ENCODE data around the gene DNM1.

Gene DNM1

DNA sequence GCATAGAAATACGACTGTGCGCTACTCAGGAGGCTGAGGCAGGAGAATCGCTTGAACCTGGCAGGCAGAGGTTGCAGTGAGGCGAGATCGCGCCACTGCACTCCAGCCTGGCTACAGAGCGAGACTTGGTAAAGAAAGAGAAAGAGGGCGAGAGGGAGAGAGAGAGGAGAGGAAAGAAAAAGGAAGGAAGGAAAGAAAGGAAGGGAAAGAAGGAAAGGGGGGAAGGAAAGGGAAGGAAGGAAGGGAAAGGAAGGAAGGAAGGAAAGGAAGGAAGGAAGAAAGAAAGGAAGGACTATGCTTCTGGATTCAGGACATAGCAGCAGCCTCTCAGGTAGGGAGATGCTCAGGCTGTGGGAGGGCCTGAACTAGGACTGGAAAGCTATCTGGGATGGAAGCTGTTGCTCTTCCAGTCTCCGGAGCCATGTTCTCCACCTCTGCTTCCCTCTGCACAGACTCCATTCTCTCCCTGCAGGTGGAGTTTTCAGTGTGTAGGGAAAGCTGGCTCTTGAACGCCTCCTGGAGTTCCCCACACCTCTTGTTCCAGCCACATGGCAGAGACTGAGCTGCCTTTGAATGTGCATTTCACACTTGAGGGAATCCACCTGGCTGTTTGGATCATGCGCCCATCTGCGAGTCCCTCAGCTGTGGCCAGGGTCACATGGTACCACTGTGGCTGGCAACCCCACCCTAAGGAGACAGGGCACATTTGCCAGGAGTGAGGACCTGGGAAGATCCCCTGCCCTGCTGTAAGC, 82.0 kb downstream of the DNM1 start:
- no peak overlapping the region for H3K4me3 ChIP-seq (ENCODE audit: low read depth, low read length)
- DNase-seq (ENCODE audit: low read depth, low spot score): no peak
- in situ Hi-C loops (cut with HindIII; ENCODE audit: low sequenced_read_pairs): no loop called here
- no peak for TF ChIP-seq CTCF (IDR thresholded peaks at IDR 0.05; ENCODE audit: low read depth, low read length)

DNA sequence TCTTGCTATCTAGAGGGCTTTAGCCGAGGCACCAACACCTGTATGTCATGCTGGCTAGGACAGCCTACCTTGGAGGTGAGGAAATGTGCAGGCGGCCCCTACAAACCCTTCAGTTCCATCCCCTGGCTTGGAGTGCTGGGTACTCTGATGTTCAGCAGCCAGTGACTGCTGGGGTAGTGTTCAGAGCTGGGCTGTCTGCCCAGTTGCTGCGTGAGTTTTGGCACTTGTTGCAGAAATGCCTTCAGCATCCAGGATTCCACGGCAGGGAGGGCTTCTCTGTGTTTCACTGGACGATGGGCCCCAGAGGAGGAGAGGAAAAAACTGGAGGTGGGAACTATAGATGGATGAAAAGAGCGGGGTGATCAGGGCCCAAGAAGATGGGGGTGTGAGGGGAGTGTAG, 83.3 kb downstream of the DNM1 start:
- no peak overlapping the region for H3K4me3 ChIP-seq (ENCODE audit: low read depth, low read length)
- in situ Hi-C loops (cut with HindIII; ENCODE audit: low sequenced_read_pairs): no loop called here
- no peak for TF ChIP-seq CTCF (IDR thresholded peaks at IDR 0.05; ENCODE audit: low read depth, low read length)
- peak; percentile 66 for DNase-seq (ENCODE audit: low read depth, low spot score)

DNA sequence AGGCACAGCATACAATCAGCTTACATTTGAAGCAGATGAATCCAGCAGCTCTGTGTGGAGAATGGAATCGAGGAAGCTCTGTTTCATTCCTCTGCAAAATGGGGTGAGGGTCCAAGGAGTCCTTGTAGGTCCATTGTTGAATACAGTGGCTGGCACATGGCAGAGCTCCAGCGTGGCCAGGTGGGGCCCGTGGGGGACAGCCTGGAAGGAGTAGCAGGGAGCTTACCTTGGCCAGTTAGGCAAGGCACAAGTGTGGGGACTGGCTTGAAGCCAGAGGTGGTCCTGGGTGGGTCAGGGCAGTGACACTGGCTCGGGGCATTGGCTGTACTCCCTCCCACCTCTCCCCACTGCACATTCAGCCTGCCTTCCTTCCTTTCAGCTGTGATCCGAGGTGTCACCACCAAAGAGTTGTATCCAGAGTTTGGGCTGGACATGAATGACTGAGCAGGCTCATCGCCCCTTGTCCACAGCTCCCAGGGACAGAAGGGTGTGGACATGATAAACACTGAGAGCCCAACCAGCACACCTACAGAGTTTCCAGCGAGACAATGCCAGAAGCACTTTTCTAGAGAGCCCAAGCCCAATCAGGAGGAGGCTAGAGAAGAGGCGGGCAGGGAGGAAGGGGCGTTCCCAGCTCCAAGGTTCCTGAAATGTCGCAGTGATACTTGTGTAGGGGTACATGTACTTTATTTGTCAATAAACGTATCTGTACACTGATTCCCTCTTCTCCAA, 85.3 kb downstream of the DNM1 start:
- in situ Hi-C loops (cut with HindIII; ENCODE audit: low sequenced_read_pairs): no loop called here
- TF ChIP-seq CTCF (IDR thresholded peaks at IDR 0.05; ENCODE audit: low read depth, low read length): no peak
- no peak for DNase-seq (ENCODE audit: low read depth, low spot score)
- no peak overlapping the region for H3K4me3 ChIP-seq (ENCODE audit: low read depth, low read length)

- no peak for DNase-seq (ENCODE audit: low read depth, low spot score)
- in situ Hi-C loops (cut with HindIII; ENCODE audit: low sequenced_read_pairs): no loop called here
- TF ChIP-seq CTCF (IDR thresholded peaks at IDR 0.05; ENCODE audit: low read depth, low read length): no peak
- H3K4me3 ChIP-seq (ENCODE audit: low read depth, low read length): no peak overlapping the region
Measured at GRCh38 chr9:128292009-128292408, 88.8 kb downstream of the DNM1 start.

DNA sequence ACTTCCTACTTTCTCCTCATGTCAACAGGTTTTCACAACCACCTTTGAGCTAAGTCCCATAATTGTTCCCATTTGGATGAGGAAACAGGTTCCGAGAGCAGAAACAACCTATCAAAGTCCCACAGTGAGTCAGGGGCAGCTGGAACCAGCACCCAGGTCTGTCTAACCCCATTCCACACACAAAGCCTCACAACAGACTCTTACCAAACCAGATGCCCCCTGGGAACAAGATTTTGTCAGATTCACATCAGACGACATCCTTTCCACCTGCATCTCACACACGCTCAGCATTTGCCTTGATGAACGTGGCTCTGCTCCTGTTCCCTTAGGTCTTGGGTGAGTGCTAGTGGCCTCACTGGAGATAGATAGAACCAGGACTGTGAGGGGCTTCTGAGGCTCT, 89.9 kb downstream of the DNM1 start:
- DNase-seq (ENCODE audit: low read depth, low spot score): no peak
- no peak overlapping the region for H3K4me3 ChIP-seq (ENCODE audit: low read depth, low read length)
- no peak for TF ChIP-seq CTCF (IDR thresholded peaks at IDR 0.05; ENCODE audit: low read depth, low read length)
- in situ Hi-C loops (cut with HindIII; ENCODE audit: low sequenced_read_pairs): no loop called here

DNA sequence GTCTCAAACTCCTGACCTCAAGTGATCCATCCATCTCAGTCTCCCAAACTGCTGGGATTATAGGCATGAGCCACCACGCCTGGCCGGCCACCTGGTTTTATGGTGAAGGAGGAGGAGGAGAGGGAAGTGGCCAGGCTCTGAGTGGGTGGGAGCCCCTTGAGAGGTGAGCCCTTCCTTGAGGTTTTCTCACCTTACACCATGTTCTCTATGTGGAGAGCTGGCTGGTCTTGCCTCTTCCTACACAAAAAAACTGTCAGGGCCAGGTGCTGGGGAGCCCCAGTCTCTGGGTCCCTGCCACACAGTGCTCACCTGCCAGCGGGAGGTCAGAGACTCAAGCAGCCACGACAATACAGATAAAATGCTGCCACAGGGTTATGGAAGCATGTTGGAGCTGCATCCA, 91.0 kb downstream of the DNM1 start:
- no peak for DNase-seq (ENCODE audit: low read depth, low spot score)
- no peak for TF ChIP-seq CTCF (IDR thresholded peaks at IDR 0.05; ENCODE audit: low read depth, low read length)
- no peak overlapping the region for H3K4me3 ChIP-seq (ENCODE audit: low read depth, low read length)
- in situ Hi-C loops (cut with HindIII; ENCODE audit: low sequenced_read_pairs): no loop called here

Data from astrocyte of the spinal cord (primary cell).